CD4-positive, alpha-beta T cell treated with Interleukin-6 at 100 ng/mL for 8 hours (primary cell): ENCODE results near the gene HAUS6.
"Not testable (repeated sequence)": the region's sequence is repeated elsewhere in the genome, so short reads cannot be mapped to it uniquely, and the experiment has no call there.

ENCODE experiments used
- DNase-seq: peaks from one replicate; pipeline ENCODE4 v3.0.0-alpha.2; 2020; ENCODE audit warnings: mixed read lengths, low spot score

Gene HAUS6

DNA sequence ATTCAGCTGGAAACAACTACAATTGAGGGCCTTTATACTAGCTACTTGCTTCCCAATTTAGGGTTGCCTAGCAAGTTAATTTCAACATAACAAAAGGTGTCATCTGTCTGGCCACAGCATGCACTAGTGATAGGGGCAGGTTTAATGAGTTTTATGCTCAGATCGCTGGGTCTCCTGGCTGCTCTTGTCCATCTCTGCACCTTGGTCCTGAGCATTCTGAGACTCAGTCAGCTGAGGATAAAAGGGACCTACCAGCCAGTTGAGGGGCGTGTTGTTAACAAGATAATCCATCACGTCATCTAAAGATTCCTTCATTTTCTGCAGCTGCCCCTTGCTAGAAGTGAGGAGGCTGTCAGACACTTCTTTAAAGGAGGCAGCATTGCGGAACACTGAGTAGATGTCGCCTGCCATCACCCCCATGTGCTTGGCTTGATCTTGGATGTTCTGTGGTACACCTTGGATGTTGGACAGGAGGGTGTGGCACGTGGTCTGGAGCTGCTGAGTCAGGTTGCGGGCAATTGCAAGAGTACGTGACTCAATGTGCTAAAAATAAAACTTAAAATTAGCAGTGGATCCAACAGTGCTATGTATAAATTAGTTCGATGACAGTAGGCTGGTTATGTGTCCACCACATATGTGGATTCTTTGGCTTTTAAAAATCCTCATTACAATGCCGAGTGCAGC lies 13.5 kb upstream of the HAUS6 start:
- no peak for DNase-seq

DNA sequence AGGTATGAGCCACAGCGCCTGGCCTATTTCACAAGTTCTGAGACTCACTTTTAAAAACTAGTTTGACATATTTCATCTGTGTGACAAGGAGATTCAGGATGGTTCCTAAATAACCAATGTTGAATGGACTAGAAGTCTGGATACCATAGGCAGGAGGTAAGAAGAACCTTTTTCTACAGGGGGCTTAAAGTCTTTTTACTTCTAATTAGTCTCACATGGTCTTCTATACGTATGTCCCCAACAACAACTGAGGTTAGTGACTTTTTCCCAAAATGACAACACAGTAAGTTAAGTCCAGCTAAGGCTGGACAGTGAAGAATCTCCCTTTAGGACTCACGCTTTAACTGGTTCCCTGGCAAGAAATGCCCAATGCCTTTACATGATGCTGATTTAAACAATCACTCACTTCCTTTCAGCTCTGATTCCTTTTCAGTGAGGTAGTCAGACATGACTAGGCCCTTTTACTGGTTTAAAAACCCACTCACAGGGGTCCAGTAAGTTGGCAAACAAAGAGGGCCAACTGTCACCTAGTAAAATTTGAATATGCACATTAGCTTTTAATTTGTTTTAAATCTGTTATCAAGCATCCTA lies 12.1 kb upstream of the HAUS6 start:
- DNase-seq = no peak

DNA sequence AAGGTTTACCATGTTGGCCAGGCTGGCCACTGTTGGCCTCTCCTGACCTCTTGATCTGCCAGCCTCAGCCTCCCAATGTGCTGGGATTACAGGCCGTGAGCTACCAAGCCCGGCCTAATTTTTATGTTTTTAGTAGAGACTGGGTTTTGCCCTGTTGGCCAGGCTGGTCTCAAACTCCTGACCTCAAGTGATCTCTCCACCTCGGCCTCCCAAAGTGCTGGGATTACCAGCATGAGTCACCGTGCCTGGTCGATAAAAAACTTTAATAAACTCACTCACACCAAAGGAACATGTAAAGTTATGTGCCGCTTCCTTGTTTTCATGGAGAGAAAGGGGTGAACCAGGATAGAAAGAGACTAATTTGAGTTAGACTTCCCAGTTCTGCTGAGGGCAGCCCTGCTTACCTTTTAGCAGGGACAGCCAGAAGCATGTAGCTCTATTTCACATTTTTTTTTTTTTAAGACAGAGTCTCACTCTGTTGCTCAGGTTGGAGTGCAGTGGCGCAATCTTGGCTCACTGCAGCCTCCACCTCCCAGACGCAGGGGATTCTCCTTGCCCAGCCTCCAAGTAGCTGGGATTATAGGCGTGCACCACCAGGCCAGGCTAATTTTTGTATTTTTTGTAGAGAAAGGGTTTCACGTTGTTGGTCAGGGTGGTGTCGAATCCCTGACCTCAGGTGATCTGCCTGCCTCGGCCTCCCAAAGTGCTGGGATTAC lies 11.4 kb upstream of the HAUS6 start:
- DNase-seq = no peak

DNA sequence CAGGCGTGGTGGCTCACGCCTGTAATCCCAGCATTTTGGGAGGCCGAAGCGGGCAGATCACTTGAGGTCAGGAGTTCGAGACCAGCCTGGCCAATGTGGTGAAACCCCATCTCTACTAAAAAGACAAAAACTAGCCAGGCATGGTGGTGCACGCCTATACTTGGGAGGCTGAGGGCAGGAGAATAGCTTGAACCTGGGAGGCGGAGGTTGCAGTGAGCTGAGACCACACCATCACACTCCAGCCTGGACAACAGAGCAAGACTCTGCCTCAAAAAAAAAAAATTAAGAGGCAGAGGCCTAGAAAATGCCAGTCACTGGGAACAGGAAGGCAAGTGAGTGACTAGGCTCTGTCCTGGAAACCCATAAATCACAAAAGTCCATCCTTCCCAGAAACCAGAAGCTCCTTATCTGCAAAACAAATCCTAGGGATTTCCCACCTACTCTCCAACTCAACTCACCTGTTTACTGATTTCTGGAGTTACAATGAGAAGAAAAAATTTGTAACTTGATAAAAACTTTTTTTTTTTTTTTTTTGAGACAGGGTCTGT lies 10.4 kb upstream of the HAUS6 start:
- DNase-seq = not testable (repeated sequence)

DNA sequence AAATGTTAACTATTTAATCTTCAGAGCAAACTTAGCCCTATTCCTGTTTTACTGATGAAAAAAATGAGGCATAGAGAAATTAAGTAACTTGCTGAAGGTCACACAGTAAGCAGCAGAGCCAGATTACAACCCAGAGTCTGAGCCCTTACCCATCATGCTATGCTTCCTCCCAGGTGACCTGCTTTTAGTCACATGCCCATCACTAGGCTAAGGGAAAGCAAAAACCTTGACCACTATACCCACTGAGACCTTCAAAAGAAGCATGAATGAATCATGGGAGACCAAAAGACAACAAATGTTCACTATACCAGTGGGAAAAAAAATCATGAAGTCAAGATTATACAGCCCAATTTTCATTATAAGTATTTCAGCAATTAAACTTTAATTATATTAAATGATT lies 5.3 kb upstream of the HAUS6 start:
- no peak for DNase-seq

DNA sequence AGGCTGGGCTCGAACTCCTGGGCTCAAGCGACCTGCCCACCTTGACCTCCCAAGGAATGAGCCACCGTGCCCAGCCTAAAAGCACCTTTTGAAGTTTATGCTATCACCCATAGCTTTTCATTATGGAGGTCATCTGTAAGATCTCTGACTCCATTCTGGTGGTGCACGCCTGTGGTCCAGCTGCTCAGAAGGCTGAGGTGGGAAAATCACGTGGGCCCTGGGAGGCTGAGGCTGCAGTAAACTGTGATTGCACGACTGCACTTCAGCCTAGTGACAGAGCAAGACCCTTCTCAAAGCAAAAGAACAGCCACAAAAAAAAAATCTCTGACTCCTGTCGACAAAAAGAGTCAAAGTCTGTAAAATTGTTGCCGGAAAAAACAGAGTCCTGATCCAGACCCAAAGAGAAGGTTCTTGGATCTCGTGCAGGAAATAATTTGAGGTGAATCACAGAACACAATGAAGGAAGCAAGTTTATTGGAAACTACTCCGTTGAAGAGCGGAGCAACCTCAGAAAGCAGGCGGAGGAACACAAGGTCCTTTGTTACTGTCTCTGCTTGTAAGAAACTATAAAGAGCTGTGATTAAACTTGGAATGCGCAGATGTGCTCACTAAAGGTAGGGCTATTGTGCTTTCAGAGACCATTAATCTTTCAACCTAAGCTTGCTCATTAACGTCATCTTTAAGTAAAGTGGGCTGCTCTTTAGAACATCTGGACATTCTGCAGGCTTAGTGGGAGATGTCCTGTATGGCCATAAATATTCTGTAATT lies 2.0 kb upstream of the HAUS6 start:
- no peak for DNase-seq

DNA sequence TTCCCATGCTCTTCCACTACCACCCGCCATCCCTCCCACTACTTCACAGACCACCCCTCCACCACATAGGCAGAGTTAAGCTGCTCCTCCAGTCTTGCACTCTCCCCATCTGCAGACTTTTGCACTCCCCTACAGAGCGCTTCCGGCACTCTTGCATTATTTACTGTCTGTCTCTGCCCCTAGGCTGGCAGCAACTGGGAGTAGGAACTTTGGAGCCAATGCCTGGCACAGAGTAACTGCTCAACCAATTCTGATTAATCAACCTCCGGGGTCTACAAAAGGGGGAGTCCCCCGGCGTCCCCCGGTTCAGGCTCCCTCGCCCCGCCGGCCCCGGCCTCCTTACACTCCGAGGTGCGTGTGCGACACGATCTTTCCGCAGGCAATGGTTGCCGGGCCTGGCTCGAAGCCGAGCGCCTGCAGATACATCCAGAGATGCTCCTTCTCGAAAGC lies 498 bp downstream of the HAUS6 start:
- DNase-seq = peak; percentile 23

DNA sequence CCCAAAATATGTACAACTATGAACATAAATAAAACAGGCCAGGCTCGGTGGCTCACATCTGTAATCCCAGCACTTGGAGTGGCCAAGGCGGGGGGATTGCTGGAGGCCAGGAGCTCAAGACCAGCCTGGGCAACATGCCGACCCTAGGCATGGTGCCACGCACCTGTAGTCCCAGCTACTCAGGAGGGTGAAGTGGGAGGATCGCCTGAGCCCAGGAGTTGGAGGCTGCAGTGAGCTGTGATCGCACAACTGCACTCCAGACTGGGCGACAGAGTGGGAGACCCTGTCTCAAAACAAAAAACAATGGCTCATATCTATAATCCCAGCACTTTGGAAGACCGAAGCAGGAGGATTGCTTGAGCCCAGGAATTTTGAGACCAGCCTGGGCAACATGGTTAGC lies 1.5 kb downstream of the HAUS6 start:
- no peak for DNase-seq

DNA sequence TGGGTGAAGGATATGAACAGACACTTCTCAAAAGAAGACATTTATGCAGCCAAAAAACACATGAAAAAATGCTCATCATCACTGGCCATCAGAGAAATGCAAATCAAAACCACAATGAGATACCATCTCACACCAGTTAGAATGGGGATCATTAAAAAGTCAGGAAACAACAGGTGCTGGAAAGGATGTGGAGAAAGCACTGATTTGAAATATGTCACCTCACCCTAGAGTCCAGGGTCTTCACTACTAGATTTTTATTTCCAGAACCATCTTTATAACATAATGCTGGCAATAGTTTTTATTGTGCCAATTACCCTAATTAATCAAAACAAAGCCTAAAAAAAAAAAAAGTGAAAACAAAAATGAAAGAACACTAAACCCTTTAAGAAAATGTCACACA lies 5.3 kb downstream of the HAUS6 start:
- DNase-seq = not testable (repeated sequence)

DNA sequence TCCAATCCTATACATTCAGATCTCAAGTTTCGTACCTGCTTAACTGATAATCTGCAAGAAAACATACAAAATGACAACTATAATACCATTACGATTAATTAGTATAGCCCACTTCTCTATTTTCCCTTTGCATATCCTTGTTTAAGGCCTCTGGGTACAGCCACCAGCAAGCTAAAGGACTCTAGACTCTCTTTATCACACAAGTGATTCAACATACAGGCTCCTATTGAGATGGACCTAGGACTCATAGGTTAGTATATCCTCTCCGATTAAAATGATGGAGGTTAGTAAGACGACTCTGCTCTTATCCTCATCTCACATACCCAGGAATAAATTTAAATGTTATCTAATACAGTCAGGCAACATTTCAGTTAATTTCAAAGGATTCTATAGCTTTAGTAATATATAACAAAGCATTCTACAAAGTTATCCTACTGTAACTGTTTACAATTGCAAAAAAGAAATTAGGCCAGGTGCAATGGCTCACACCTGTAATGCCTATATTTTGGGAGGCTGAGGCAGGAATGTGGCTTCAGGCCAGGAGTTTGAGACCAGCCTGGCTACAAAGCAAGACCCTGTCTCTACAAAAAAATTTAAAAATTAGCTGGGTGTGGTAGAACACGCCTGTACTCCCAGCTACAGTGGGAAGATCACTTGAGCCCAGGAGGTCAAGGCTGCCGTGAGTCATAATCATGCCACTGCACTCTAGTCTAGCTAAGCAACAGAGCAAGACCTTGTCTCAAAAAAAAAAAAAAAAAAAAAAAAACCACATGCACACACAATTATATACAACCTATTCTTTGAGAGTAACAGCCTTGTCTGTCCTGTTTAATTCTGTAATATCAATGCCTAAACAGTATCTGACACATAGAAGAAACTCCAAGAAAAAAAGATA lies 15.4 kb downstream of the HAUS6 start:
- no peak for DNase-seq

DNA sequence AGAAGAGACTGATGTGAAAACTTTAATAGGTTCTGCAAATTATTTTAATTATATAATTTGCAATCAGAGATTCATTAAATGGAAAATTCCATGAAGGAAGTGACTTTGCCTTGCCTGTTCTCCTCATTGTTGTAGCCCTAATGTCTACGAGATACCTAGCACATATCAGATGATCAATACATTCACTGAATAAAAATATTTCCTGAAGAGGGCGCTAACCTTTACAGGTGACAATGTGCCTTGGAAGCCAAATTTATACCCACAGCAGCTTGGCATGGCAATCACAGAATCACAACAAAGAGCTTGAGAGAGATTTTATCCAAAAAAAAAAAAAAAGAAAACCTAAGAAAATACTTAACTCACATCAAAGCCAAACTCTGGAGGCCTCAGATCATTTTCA lies 17.4 kb downstream of the HAUS6 start:
- DNase-seq = peak; percentile 39

DNA sequence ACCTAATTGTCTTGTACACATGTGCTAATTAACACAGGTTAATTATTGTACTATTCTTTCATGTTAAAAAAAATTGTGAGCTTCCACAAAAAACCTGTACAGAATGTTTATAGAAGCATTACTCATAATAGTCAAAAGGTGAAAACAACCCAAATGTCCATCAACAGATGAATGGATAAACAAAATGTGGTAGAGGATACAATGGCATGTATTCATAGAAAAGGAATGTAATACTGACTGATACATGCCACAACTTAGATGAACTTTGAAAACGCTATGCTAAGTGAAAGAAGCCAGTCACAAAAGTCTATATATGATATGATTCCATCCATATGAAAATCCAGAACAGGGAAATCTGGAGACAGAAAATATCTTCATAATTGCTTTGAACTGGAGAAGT lies 27.9 kb downstream of the HAUS6 start:
- no peak for DNase-seq

DNA sequence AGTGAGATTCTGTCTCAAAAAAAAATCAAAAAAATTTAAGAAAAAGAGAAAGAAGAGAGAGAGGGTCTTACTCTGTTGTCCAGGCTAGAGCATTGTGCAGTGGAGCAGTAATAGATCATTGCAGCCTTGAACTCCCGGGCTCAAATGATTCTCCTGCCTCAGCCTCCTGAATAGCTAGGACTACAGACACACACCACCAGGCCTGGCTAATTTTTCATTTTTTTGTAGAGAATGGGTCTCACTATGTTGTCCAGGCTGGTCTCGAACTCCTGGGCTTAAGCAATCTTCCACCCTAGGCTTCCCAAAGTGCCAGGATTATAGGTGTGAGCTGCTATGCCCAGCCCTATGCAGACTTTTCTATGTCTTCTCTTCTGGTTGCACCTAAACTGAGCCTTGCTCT lies 28.5 kb downstream of the HAUS6 start:
- no peak for DNase-seq

DNA sequence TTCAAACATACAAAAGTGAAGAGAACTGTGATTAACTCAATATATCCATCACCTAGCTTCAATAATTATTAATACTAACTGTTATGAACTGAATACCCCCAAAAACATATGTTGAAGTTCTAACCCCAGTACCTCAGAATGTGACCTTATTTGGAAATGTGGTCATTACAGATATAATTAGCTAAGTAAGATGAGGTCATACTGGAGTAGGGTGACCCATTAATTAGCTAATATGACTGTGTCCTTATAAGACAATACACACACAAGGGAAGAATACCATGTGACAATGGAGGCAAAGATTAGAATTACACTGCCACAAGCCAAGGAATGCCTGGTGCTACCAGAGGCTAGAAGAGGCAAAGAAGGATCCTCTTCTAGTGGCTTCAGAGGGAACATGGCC lies 45.7 kb downstream of the HAUS6 start:
- DNase-seq = no peak

DNA sequence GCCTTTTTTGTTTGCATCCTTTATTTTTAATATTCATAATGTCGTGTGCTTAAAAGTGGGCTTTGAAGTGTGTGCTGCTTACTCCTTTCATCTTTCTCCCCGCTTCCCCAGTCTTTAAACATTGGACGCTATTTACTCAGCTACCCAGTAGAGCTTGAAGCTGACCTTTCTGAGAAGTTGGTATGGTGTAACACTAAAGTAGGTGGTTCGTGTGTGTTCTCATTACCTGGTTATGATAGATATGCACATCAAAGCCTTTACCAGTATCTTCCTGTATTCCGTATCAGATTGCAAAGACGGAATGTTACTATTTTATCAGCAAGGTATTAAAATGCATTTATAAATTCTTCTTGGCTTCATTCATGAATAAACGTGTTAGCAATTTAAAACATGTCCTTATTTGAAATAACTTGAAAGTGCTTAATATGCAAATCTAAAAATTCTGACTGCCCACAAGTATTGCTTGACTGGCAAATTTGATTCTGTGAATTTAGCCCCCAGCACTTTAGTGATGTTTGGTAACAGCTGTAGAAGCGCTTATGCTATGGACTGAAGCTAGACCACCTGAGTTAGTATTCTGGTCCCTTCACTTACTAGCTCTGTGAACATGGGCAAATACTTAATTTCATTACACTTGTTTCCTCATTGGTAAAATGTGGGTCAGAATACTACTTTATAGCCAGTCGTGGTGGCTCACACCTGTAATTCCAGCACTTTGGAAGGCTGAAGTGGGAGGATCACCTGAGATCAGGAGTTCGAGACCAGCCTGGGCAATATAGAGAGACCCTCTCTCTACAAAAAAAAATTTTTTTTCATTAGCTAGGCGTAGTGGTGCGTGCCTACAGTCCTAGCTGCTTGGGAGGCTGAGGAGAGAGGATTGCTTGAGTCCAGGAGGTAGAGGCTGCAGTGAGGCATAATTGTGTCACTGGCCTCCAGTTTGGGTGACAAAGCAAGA lies 51.8 kb downstream of the HAUS6 start:
- no peak for DNase-seq

DNA sequence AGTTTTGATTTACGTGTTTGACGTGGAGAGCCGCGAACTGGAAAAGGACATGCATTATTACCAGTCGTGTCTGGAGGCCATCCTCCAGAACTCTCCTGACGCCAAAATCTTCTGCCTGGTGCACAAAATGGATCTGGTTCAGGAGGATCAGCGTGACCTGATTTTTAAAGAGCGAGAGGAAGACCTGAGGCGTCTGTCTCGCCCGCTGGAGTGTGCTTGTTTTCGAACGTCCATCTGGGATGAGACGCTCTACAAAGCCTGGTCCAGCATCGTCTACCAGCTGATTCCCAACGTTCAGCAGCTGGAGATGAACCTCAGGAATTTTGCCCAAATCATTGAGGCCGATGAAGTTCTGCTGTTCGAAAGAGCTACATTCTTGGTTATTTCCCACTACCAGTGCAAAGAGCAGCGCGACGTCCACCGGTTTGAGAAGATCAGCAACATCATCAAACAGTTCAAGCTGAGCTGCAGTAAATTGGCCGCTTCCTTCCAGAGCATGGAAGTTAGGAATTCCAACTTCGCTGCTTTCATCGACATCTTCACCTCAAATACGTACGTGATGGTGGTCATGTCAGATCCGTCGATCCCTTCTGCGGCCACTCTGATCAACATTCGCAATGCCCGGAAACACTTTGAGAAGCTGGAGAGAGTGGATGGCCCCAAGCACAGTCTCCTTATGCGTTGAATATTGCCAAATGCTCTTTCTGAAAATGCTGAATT lies 52.6 kb downstream of the HAUS6 start:
- DNase-seq = no peak

DNA sequence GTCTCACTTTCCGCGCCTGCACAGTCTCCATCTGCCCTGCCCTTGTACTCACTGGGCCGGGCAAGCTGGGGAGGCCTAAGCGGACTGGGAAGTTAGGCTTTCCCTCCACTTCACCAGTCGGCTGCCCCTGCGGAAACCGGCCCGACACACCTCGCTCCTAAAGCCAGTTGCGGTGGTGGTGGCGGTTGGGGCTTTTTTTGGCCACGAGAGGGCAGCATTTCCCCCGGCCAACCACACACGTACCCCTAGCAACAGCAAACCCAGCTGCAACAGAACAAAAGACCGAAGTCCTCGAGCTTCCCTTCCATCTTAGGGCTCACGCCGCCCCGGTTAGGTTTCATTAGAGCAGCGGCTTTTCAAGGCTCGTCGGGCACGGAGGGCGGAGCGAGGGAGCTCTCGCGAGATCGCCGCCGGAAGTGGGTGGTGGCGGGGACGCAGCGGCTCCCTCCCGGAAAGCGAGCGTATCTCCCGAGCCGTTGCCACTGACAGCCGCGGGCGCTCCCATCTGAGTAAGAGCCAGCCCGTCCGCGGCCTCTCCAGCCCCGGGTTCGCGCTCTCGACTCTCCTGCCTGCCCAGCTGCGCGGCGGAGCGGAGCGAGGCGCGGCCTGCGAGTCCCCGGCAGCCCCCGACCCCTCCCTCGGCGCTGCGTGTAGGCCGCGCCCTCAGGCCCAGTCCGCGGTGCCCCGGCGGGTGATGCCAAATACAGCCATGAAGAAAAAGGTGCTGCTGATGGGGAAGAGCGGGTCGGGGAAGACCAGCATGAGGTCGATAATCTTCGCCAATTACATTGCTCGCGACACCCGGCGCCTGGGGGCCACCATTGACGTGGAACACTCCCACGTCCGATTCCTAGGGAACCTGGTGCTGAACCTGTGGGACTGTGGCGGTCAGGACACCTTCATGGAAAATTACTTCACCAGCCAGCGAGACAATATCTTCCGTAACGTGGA lies 53.5 kb downstream of the HAUS6 start, which contains the start of gene RRAGA:
TSS of gene RRAGA (plus strand) at position 462 of the 951 bp plus-strand sequence. CDS start at position 695, 233 bp downstream.
- peak; percentile 91 for DNase-seq

DNA sequence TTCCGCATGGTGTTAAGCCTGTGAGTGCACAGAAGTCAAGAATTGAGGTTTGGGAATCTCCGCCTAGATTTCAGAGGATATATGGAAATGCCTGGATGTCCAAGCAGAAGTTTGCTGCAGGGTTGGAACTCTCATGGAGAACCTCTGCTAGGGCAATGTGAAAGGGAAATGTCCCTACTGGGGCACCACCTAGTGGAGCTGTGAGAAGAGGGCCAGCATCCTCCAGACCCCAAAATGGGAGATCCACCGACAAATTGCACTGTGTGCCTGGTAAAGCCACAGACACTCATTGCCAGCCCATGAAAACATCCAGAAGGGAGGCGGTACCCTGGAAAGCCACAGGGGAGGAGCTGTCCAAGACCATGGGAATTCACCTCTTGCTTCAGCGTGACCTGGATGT lies 66.1 kb downstream of the HAUS6 start:
- no peak for DNase-seq
